H1 (cell line): ENCODE measurements around the gene EHD4. TPM values are rescaled to one million over a fixed set of nuclear protein-coding genes. Genes with fewer than 3 reads are reported as not detected.

ENCODE experiments used
- CTCF ChIA-PET: fragments of 300-600 bp; sonication (Branson Sonifier 250); formaldehyde crosslinking; loops from one replicate; lab custom pipeline; 2021; ENCODE audit not compliant: partially characterized antibody; lab: Charles Lee
- POLR2A ChIA-PET: fragments of 300-600 bp; sonication (Branson Sonifier 250); formaldehyde crosslinking; loops from one replicate; lab custom pipeline; 2021; ENCODE audit warnings: inconsistent platforms; ENCODE audit not compliant: partially characterized antibody; lab: Charles Lee
- DNase-seq, 2 experiments: peaks; one replicate each; pipeline versions ENCODE4 v3.0.0 to v3.0.0-alpha.2; 2010 to 2022; ENCODE audit warnings: low spot score in 2 of 2, low read depth in 1 of 2, mixed read lengths in 1 of 2
- FAIRE-seq: peaks from 2 replicates; lab custom pipeline; 2011; peaks lifted over from hg19 to GRCh38; lab: Jason Lieb, UNC
- H2AFZ ChIP-seq: 2 replicates; pipeline ENCODE4 v1.8.1; 2012; ENCODE audit warnings: low read length, inconsistent platforms
- H2AK5ac ChIP-seq: 2 replicates; pipeline ENCODE4 v1.6.1; 2013; ENCODE audit warnings: low read depth, low read length
- H2BK120ac ChIP-seq: replicated peaks from 2 replicates; pipeline ENCODE3; 2013; ENCODE audit warnings: low read depth, low read length, inconsistent platforms
- H2BK12ac ChIP-seq: 2 replicates; pipeline ENCODE4 v1.6.1; 2013; ENCODE audit warnings: low read depth, low read length
- H2BK15ac ChIP-seq: 2 replicates; pipeline ENCODE4 v1.6.1; 2013; ENCODE audit warnings: low read length
- H2BK20ac ChIP-seq: 2 replicates; pipeline ENCODE4 v1.6.1; 2013; ENCODE audit warnings: low read length
- H2BK5ac ChIP-seq: 2 replicates; pipeline ENCODE4 v1.6.1; 2013; ENCODE audit warnings: low read depth, low read length
- H3K14ac ChIP-seq: 2 replicates; pipeline ENCODE4 v1.6.1; 2013; ENCODE audit warnings: inconsistent platforms; ENCODE audit not compliant: insufficient read length
- H3K18ac ChIP-seq: 2 replicates; pipeline ENCODE4 v1.6.1; 2013; ENCODE audit warnings: low read length; ENCODE audit errors: extremely low read depth
- H3K23ac ChIP-seq: 2 replicates; pipeline ENCODE4 v1.6.1; 2013; ENCODE audit warnings: inconsistent platforms; ENCODE audit not compliant: insufficient read length
- H3K23me2 ChIP-seq: 2 replicates; pipeline ENCODE4 v1.6.1; 2013; ENCODE audit warnings: low read depth, low read length
- H3K27ac ChIP-seq: 2 replicates; pipeline ENCODE4 v1.6.1; 2011; ENCODE audit warnings: low read depth, low read length, inconsistent platforms
- H3K27me3 ChIP-seq, 4 experiments: replicated peaks in 1 of 4; 1 replicate in 1 of 4; 2 replicates in 3 of 4; pipeline versions ENCODE4 v1.6.1 to v1.8.1; 2011 to 2013; ENCODE audit warnings: low read length in 3 of 4, mild to moderate bottlenecking in 3 of 4, inconsistent platforms in 2 of 4, mixed read lengths in 2 of 4, moderate library complexity in 1 of 4; ENCODE audit not compliant: control insufficient read depth in 3 of 4, insufficient read depth in 3 of 4; ENCODE audit errors: extremely low read depth in 1 of 4
- H3K36me3 ChIP-seq, 4 experiments: 2 replicates each; pipeline versions ENCODE4 v1.6.1 to v1.8.1; 2011 to 2013; ENCODE audit warnings: mild to moderate bottlenecking in 4 of 4, low read length in 3 of 4, moderate library complexity in 2 of 4, control low read depth in 1 of 4, inconsistent platforms in 1 of 4; ENCODE audit not compliant: insufficient read depth in 4 of 4, control insufficient read depth in 2 of 4
- H3K4ac ChIP-seq: replicated peaks from 2 replicates; pipeline ENCODE3; 2013; ENCODE audit warnings: low read length, low read depth, mixed read lengths, inconsistent platforms; ENCODE audit not compliant: insufficient read length
- H3K4me1 ChIP-seq, 4 experiments: replicated peaks in 1 of 4; 1 replicate in 1 of 4; 2 replicates in 3 of 4; pipeline versions ENCODE4 v1.6.1 to v1.8.1; 2011 to 2013; ENCODE audit warnings: low read length in 3 of 4, inconsistent platforms in 2 of 4, mixed read lengths in 1 of 4; ENCODE audit not compliant: insufficient read depth in 4 of 4, control insufficient read depth in 3 of 4
- H3K4me2 ChIP-seq, 2 experiments: 2 replicates each; pipeline versions ENCODE4 v1.6.1 to v1.8.1; 2011 to 2013; ENCODE audit warnings: low read depth in 2 of 2, low read length in 2 of 2, control low read depth in 1 of 2, inconsistent platforms in 1 of 2, mild to moderate bottlenecking in 1 of 2; ENCODE audit not compliant: insufficient read depth in 1 of 2
- H3K4me3 ChIP-seq, 4 experiments: fragments of 200-600, 300-600 bp in 1 of 4; sonication (generic), shearing (Covaris generic), sonication (Bioruptor Twin) in 1 of 4; 2 replicates each; pipeline versions ENCODE4 v1.5.1 to v1.8.1; 2011 to 2016; ENCODE audit warnings: low read length in 4 of 4, low read depth in 3 of 4, control low read depth in 2 of 4, inconsistent platforms in 2 of 4, mild to moderate bottlenecking in 2 of 4, mixed read lengths in 1 of 4, moderate library complexity in 1 of 4; ENCODE audit not compliant: insufficient read depth in 2 of 4; ENCODE audit errors: extremely low read depth in 1 of 4
- H3K56ac ChIP-seq: replicated peaks from 2 replicates; pipeline ENCODE3; 2013; ENCODE audit warnings: low read depth, mild to moderate bottlenecking, mixed read lengths, low read length, inconsistent platforms; ENCODE audit not compliant: insufficient read length
- H3K79me1 ChIP-seq: 2 replicates; pipeline ENCODE4 v1.6.1; 2013; ENCODE audit warnings: low read depth, low read length, control low read depth
- H3K79me2 ChIP-seq, 2 experiments: 2 replicates each; pipeline versions ENCODE4 v1.6.1 to v1.8.1; 2012 to 2013; ENCODE audit warnings: low read length in 2 of 2, mild to moderate bottlenecking in 2 of 2, inconsistent platforms in 1 of 2; ENCODE audit not compliant: insufficient read depth in 2 of 2, control insufficient read depth in 1 of 2
- H3K9ac ChIP-seq, 4 experiments: replicated peaks in 1 of 4; 1 replicate in 1 of 4; 2 replicates in 3 of 4; pipeline versions ENCODE4 v1.6.1 to v1.8.1; 2011 to 2013; ENCODE audit warnings: low read depth in 3 of 4, low read length in 3 of 4, control low read depth in 2 of 4, mild to moderate bottlenecking in 2 of 4, moderate library complexity in 2 of 4, inconsistent platforms in 1 of 4; ENCODE audit errors: extremely low read depth in 1 of 4
- H3K9me3 ChIP-seq, 2 experiments: 2 replicates each; pipeline versions ENCODE4 v1.6.1 to v1.8.1; 2012 to 2013; ENCODE audit warnings: mild to moderate bottlenecking in 2 of 2, moderate library complexity in 2 of 2, control low read depth in 1 of 2, inconsistent platforms in 1 of 2, low read depth in 1 of 2, low read length in 1 of 2, mixed read lengths in 1 of 2; ENCODE audit not compliant: insufficient read depth in 2 of 2
- H4K20me1 ChIP-seq, 2 experiments: replicated peaks in 1 of 2; 2 replicates each; pipeline versions ENCODE3 to v1.8.1; 2011 to 2013; ENCODE audit warnings: inconsistent platforms in 2 of 2, low read length in 2 of 2, mild to moderate bottlenecking in 1 of 2; ENCODE audit not compliant: insufficient read depth in 2 of 2, control insufficient read depth in 1 of 2
- H4K5ac ChIP-seq: 2 replicates; pipeline ENCODE4 v1.6.1; 2013; ENCODE audit warnings: low read length, low read depth, mixed read lengths, inconsistent platforms; ENCODE audit not compliant: insufficient read length
- H4K8ac ChIP-seq: 2 replicates; pipeline ENCODE4 v1.8.0; 2013; ENCODE audit warnings: mild to moderate bottlenecking, moderate library complexity, low read length, inconsistent platforms; ENCODE audit not compliant: insufficient read depth; ENCODE audit errors: extremely low read depth
- H4K91ac ChIP-seq: replicated peaks from 2 replicates; pipeline ENCODE3; 2013; ENCODE audit warnings: low read length, mixed read lengths, inconsistent platforms; ENCODE audit not compliant: insufficient read length
- BACH1 ChIP-seq: IDR thresholded peaks from 2 replicates; pipeline ENCODE4 v1.6.1; 2012; ENCODE audit warnings: low read length, improper control_type of control experiment
- EZH2 ChIP-seq: fragments of 200-600 bp; sonication (generic); IDR thresholded peaks from 2 replicates; pipeline ENCODE4 v1.7.1; 2012; ENCODE audit warnings: low read depth, mild to moderate bottlenecking, moderate library complexity, low read length, inconsistent platforms; ENCODE audit not compliant: severe bottlenecking
- KDM4A ChIP-seq: IDR thresholded peaks from one replicate; pipeline ENCODE4 v1.7.1; 2012; ENCODE audit warnings: low read depth, mild to moderate bottlenecking, moderate library complexity, low read length, inconsistent platforms; ENCODE audit not compliant: severe bottlenecking
- MAX ChIP-seq: IDR thresholded peaks from 2 replicates; pipeline ENCODE4 v1.6.1; 2012; ENCODE audit warnings: inconsistent platforms
- NANOG ChIP-seq: IDR thresholded peaks from 2 replicates; pipeline ENCODE4 v1.6.1; 2011; ENCODE audit warnings: low read length, low read depth, mild to moderate bottlenecking, inconsistent platforms; ENCODE audit not compliant: insufficient read depth, poor library complexity, severe bottlenecking
- PHF8 ChIP-seq: fragments of 200-600 bp; sonication (generic); conservative IDR thresholded peaks from 2 replicates; pipeline ENCODE4 v1.7.1; 2012; ENCODE audit warnings: low read depth, mild to moderate bottlenecking, inconsistent platforms, low read length, moderate library complexity
- SAP30 ChIP-seq: fragments of 300-600 bp; sonication (generic); IDR thresholded peaks from 2 replicates; pipeline ENCODE4 v1.7.1; 2012; ENCODE audit warnings: low read length, moderate library complexity, mild to moderate bottlenecking, inconsistent platforms; ENCODE audit not compliant: insufficient read depth, insufficient replicate concordance
- TAF1 ChIP-seq: IDR thresholded peaks from 2 replicates; pipeline ENCODE4 v1.6.1; 2011; ENCODE audit warnings: mild to moderate bottlenecking, low read depth, low read length
- WGBS, 2 experiments: shearing (Covaris generic) in 1 of 2; methylation state at CpG; one replicate each; pipeline versions ENCODE4 v1.1.6 to v1.1.7; 2013 to 2015; ENCODE audit warnings: low lambda C conversion rate in 2 of 2, mixed read lengths in 2 of 2, inconsistent platforms in 1 of 2, low coverage in 1 of 2, missing lambda C conversion rate in 1 of 2; ENCODE audit not compliant: insufficient replicate concordance in 2 of 2, insufficient coverage in 1 of 2, insufficient read length in 1 of 2; ENCODE audit errors: extremely low coverage in 1 of 2, missing lambda C conversion rate in 1 of 2; 5-methylcytosine and 5-hydroxymethylcytosine counted together
- polyA plus RNA-seq, 7 experiments: library from polyadenylated mRNA; depleted of rRNA in 3 of 7; stranded (reverse) in 5 of 7; unstranded in 2 of 7; fragments of >200 nt in 5 of 7; fragments of 200-250 nt in 2 of 7; gene quantifications; 1 replicate in 5 of 7; 2 replicates in 1 of 7; 4 replicates in 1 of 7; pipeline versions ENCODE4 v1.2.1 to v1.2.3, GENCODE V29; 2011 to 2013; ENCODE audit warnings: missing spikeins in 2 of 7, mixed read lengths in 2 of 7
- total RNA-seq: library from RNA; stranded (reverse); fragmentation: NEBNext Ultra II Directional; extraction: Animal tissue kit (Norgen Biotek cat#: 25700); gene quantifications from 2 replicates; pipeline ENCODE4 v1.2.1, GENCODE V29; 2021

Gene EHD4
- total and polyA plus RNA-seq, 2 of the 8 experiments (the other 6 are each of a cell fraction or from before 2014, with no cell fraction given), result 17.5 to 24.5 TPM

GRCh38 chr15:41951571-41951970 is 20.8 kb downstream of the EHD4 start:
- TF ChIP-seq KDM4A (no peak), PHF8 (no peak), NANOG (no peak), MAX (no peak), TAF1 (no peak), BACH1 (no peak), SAP30 (no peak), EZH2 (no peak)
- H2BK5ac ChIP-seq, result no peak overlapping the region
- peaks cover 2 to 16% of the 10 kb centered on the region in 2 experiments for H4K20me1 ChIP-seq
- H3K4me3 ChIP-seq, result no peak overlapping the region
- ChIA-PET POLR2A (no interaction called here), CTCF (interaction anchor here (0.7 to 2.0 kb wide), 5 partner anchors 11 to 50 kb away, joined by 3 to 7 read pairs (median 4); no protein-coding TSS in a partner anchor)
- 62% methylated on average over 2 of the region's 2 CpGs; no CpG with 5 or more reads in 1 of the 2 experiments for WGBS, 2 experiments
- peaks cover 4 to 23% (median 15%) of the 10 kb centered on the region in 4 experiments; a peak in 5 of 8 replicates for H3K36me3 ChIP-seq
- no peak overlapping the region for H3K56ac ChIP-seq
- H4K91ac ChIP-seq, result no peak overlapping the region
- H3K4me1 ChIP-seq, result peaks cover 2 to 4% (median 3%) of the 10 kb centered on the region in 4 experiments; a peak in 6 of 7 replicates
- no peaks in the 10 kb centered on the region for H3K9me3 ChIP-seq
- no peak overlapping the region for H2AK5ac ChIP-seq
- no peak overlapping the region for H3K23ac ChIP-seq
- H2BK120ac ChIP-seq, result no peak overlapping the region
- no peak overlapping the region for H3K9ac ChIP-seq
- H3K23me2 ChIP-seq, result no peaks in the 10 kb centered on the region
- peaks cover 0 to 18% of the 10 kb centered on the region in 2 experiments; a peak in 1 of 4 replicates for H3K79me2 ChIP-seq
- no peak overlapping the region for H3K14ac ChIP-seq
- H3K27me3 ChIP-seq, result no peaks in the 10 kb centered on the region
- no peak overlapping the region for H2BK12ac ChIP-seq
- H3K4ac ChIP-seq, result no peak overlapping the region
- no peak overlapping the region for H2BK15ac ChIP-seq
- H3K27ac ChIP-seq, result no peak overlapping the region; the same call in 1 of the 2 replicates
- H2BK20ac ChIP-seq, result no peak overlapping the region
- no peak overlapping the region for H3K18ac ChIP-seq
- peaks cover 9% of the 10 kb centered on the region; the same call in 1 of the 2 replicates for H3K79me1 ChIP-seq
- H3K4me2 ChIP-seq, result no peak overlapping the region
- no peak overlapping the region for H4K5ac ChIP-seq
- H2AFZ ChIP-seq, result no peak overlapping the region
- no peak overlapping the region for H4K8ac ChIP-seq
- DNase-seq (no peak), FAIRE-seq (no peak)
